H9 (cell line): ENCODE results near the gene ABCG8. TPM values are rescaled to one million over a fixed set of nuclear protein-coding genes. Genes with fewer than 3 reads are reported as not detected.

Experiments
- DNase-seq: peaks from one replicate; pipeline ENCODE4 v3.0.0-alpha.2; 2017
- H2AFZ ChIP-seq: one replicate; pipeline ENCODE4 v1.6.1; 2013; ENCODE audit warnings: mild to moderate bottlenecking, low read length, control low read depth, moderate library complexity
- H2AK5ac ChIP-seq: 2 replicates; pipeline ENCODE4 v1.6.1; 2013; ENCODE audit warnings: low read length, control low read depth, mixed read lengths; ENCODE audit not compliant: insufficient read length
- H2BK120ac ChIP-seq: one replicate; pipeline ENCODE4 v1.6.1; 2013; ENCODE audit warnings: low read depth, mild to moderate bottlenecking, low read length, control low read depth, inconsistent platforms; ENCODE audit not compliant: poor library complexity, severe bottlenecking
- H2BK12ac ChIP-seq: 2 replicates; pipeline ENCODE4 v1.6.1; 2013; ENCODE audit warnings: low read length, control low read depth, mixed read lengths, low read depth; ENCODE audit not compliant: insufficient read length
- H2BK15ac ChIP-seq: 2 replicates; pipeline ENCODE4 v1.6.1; 2013; ENCODE audit warnings: low read depth, low read length, control low read depth
- H2BK20ac ChIP-seq: one replicate; pipeline ENCODE4 v1.6.1; 2013; ENCODE audit warnings: low read depth, mild to moderate bottlenecking, low read length, control low read depth, inconsistent platforms; ENCODE audit not compliant: poor library complexity, severe bottlenecking
- H2BK5ac ChIP-seq: 2 replicates; pipeline ENCODE4 v1.6.1; 2013; ENCODE audit warnings: low read length, control low read depth, mixed read lengths; ENCODE audit not compliant: insufficient read length
- H3K14ac ChIP-seq: 2 replicates; pipeline ENCODE4 v1.6.1; 2013; ENCODE audit warnings: low read length, control low read depth; ENCODE audit not compliant: insufficient read depth
- H3K18ac ChIP-seq: 2 replicates; pipeline ENCODE4 v1.6.1; 2013; ENCODE audit warnings: low read depth, mild to moderate bottlenecking, mixed read lengths, low read length, control low read depth; ENCODE audit not compliant: insufficient read length
- H3K23ac ChIP-seq: 2 replicates; pipeline ENCODE4 v1.6.1; 2013; ENCODE audit warnings: low read length, control low read depth, mixed read lengths, low read depth; ENCODE audit not compliant: insufficient read length
- H3K23me2 ChIP-seq: 2 replicates; pipeline ENCODE4 v1.6.1; 2013; ENCODE audit warnings: low read depth, mild to moderate bottlenecking, mixed read lengths, low read length, control low read depth; ENCODE audit not compliant: insufficient read length, poor library complexity, severe bottlenecking
- H3K27ac ChIP-seq: 2 replicates; pipeline ENCODE4 v1.5.1; 2013; ENCODE audit warnings: low read length, control low read depth, mixed read lengths, low read depth; ENCODE audit not compliant: insufficient read length
- H3K27me3 ChIP-seq: 2 replicates; pipeline ENCODE4 v1.6.1; 2013; ENCODE audit warnings: low read length, control low read depth, inconsistent platforms; ENCODE audit not compliant: insufficient read depth
- H3K4ac ChIP-seq: 2 replicates; pipeline ENCODE4 v1.6.1; 2013; ENCODE audit warnings: low read depth, mild to moderate bottlenecking, control low read depth, inconsistent platforms, low read length, moderate library complexity
- H3K4me1 ChIP-seq: 2 replicates; pipeline ENCODE4 v1.6.1; 2013; ENCODE audit warnings: low read length, control low read depth, inconsistent platforms; ENCODE audit not compliant: insufficient read depth
- H3K4me2 ChIP-seq: 2 replicates; pipeline ENCODE4 v1.6.1; 2013; ENCODE audit warnings: low read length, control low read depth, mixed read lengths; ENCODE audit not compliant: insufficient read length, insufficient read depth
- H3K56ac ChIP-seq: 2 replicates; pipeline ENCODE4 v1.6.1; 2013; ENCODE audit warnings: low read depth, mild to moderate bottlenecking, mixed read lengths, low read length, control low read depth; ENCODE audit not compliant: insufficient read length
- H3K79me1 ChIP-seq: 2 replicates; pipeline ENCODE4 v1.6.1; 2013; ENCODE audit warnings: low read depth, mild to moderate bottlenecking, moderate library complexity, low read length, control low read depth, inconsistent platforms; ENCODE audit not compliant: insufficient read depth, poor library complexity, severe bottlenecking
- H3K79me2 ChIP-seq: 2 replicates; pipeline ENCODE4 v1.6.1; 2013; ENCODE audit warnings: low read length, control low read depth, inconsistent platforms; ENCODE audit not compliant: insufficient read depth
- H3K9ac ChIP-seq: 2 replicates; pipeline ENCODE4 v1.6.1; 2013; ENCODE audit warnings: low read length, control low read depth, mixed read lengths; ENCODE audit not compliant: insufficient read length; ENCODE audit errors: extremely low read depth
- H3K9me3 ChIP-seq: one replicate; pipeline ENCODE4 v1.6.1; 2013; ENCODE audit warnings: low read depth, low read length, inconsistent platforms; ENCODE audit not compliant: control insufficient read depth
- H3T11ph ChIP-seq: one replicate; pipeline ENCODE4 v1.6.1; 2013; ENCODE audit warnings: mild to moderate bottlenecking, low read length, control low read depth, inconsistent platforms
- H4K20me1 ChIP-seq: one replicate; pipeline ENCODE4 v1.6.1; 2013; ENCODE audit not compliant: control insufficient read depth, insufficient read length, insufficient read depth
- H4K5ac ChIP-seq: 2 replicates; pipeline ENCODE4 v1.6.1; 2013; ENCODE audit warnings: low read depth, mild to moderate bottlenecking, mixed read lengths, low read length, control low read depth; ENCODE audit not compliant: insufficient read length
- H4K8ac ChIP-seq: replicated peaks from 2 replicates; pipeline ENCODE4 v1.6.1; 2013; ENCODE audit warnings: low read length, control low read depth, mixed read lengths, low read depth; ENCODE audit not compliant: insufficient read length
- H4K91ac ChIP-seq: 2 replicates; pipeline ENCODE4 v1.6.1; 2013; ENCODE audit warnings: low read depth, mild to moderate bottlenecking, moderate library complexity, mixed read lengths, low read length, control low read depth; ENCODE audit not compliant: insufficient read length
- H3K27ac Mint-ChIP-seq, 3 experiments: 2 replicates in 2 of 3; 3 replicates in 1 of 3; pipeline ENCODE4 v1.8.0; 2020 to 2021; ENCODE audit warnings: mixed read lengths in 3 of 3, mild to moderate bottlenecking in 1 of 3, moderate library complexity in 1 of 3
- H3K27me3 Mint-ChIP-seq: 2 replicates; pipeline ENCODE4 v1.8.0; 2021; ENCODE audit warnings: low read depth, mild to moderate bottlenecking, moderate library complexity, mixed read lengths
- H3K36me3 Mint-ChIP-seq, 3 experiments: 2 replicates in 2 of 3; 3 replicates in 1 of 3; pipeline ENCODE4 v1.8.0; 2020 to 2021; ENCODE audit warnings: low read depth in 3 of 3, mixed read lengths in 3 of 3; ENCODE audit not compliant: insufficient read depth in 1 of 3
- H3K4me1 Mint-ChIP-seq, 2 experiments: 2 replicates each; pipeline ENCODE4 v1.8.0; 2020; ENCODE audit warnings: mixed read lengths in 2 of 2
- H3K4me3 Mint-ChIP-seq, 2 experiments: 2 replicates in 1 of 2; 3 replicates in 1 of 2; pipeline ENCODE4 v1.8.0; 2020 to 2021; ENCODE audit warnings: mild to moderate bottlenecking in 2 of 2, mixed read lengths in 2 of 2, moderate library complexity in 1 of 2
- H3K9me3 Mint-ChIP-seq, 2 experiments: 2 replicates in 1 of 2; 3 replicates in 1 of 2; pipeline ENCODE4 v1.8.0; 2020; ENCODE audit warnings: mild to moderate bottlenecking in 2 of 2, mixed read lengths in 2 of 2, moderate library complexity in 1 of 2
- CTCF ChIP-seq: fragments of 200-600 bp; sonication (generic); conservative IDR thresholded peaks from 3 replicates; pipeline ENCODE4 v1.8.0; 2021; ENCODE audit warnings: antibody characterized with exemption, mild to moderate bottlenecking
- WGBS: extraction: QIAGEN DNeasy Blood & Tissue Kit; methylation state at CpG from one replicate; pipeline ENCODE4 v1.1.7; 2013; ENCODE audit warnings: missing lambda C conversion rate, low lambda C conversion rate, mixed read lengths; ENCODE audit not compliant: insufficient read length; ENCODE audit errors: extremely low coverage; 5-methylcytosine and 5-hydroxymethylcytosine counted together
- total RNA-seq: library from RNA; stranded (reverse); gene quantifications from 2 replicates; pipeline ENCODE4 v1.2.1, GENCODE V29; 2021

The ABCG8 gene
- total RNA-seq, 1 experiment from 2014 or later = not detected

GRCh38 chr2:43925431-43925830, 86.7 kb downstream of the ABCG8 start:
- no peaks in the 10 kb centered on the region for H3K79me1 ChIP-seq
- no peak overlapping the region for H3K23ac ChIP-seq
- no peaks in the 10 kb centered on the region for H4K20me1 ChIP-seq
- no peak overlapping the region for H3K18ac ChIP-seq
- H4K91ac ChIP-seq = no peak overlapping the region
- Mint-ChIP-seq H3K4me3 (no peak overlapping the region), H3K4me1 (0 out of 4 replicates have a peak, but pooled peaks cover 0 to 2% of the 10 kb centered on the region in 2 experiments), H3K36me3 (peaks cover 19 to 79% (median 65%) of the 10 kb centered on the region in 3 experiments; a peak in 6 of 7 replicates), H3K9me3 (no peaks in the 10 kb centered on the region), H3K27ac (no peak overlapping the region), H3K27me3 (no peaks in the 10 kb centered on the region)
- no peak overlapping the region for H4K8ac ChIP-seq
- H3T11ph ChIP-seq = no peak overlapping the region
- no peak overlapping the region for H2AFZ ChIP-seq
- no peak overlapping the region for H2BK15ac ChIP-seq
- no peaks in the 10 kb centered on the region for H3K23me2 ChIP-seq
- no peak overlapping the region for H3K4ac ChIP-seq
- no peak overlapping the region for H3K9ac ChIP-seq
- no peak overlapping the region for H3K4me2 ChIP-seq
- TF ChIP-seq CTCF = no peak
- H2BK5ac ChIP-seq = no peak overlapping the region
- H3K27me3 ChIP-seq = no peaks in the 10 kb centered on the region
- no peak for DNase-seq
- no peak overlapping the region for H3K56ac ChIP-seq
- no peak overlapping the region for H4K5ac ChIP-seq
- WGBS = no CpG with 5 or more reads among the region's 4 CpGs
- H2AK5ac ChIP-seq = no peak overlapping the region
- H3K4me1 ChIP-seq = no peaks in the 10 kb centered on the region
- H2BK12ac ChIP-seq = no peak overlapping the region
- no peak overlapping the region for H2BK120ac ChIP-seq
- no peak overlapping the region for H3K14ac ChIP-seq
- H3K27ac ChIP-seq = no peak overlapping the region
- H3K79me2 ChIP-seq = no peaks in the 10 kb centered on the region
- H2BK20ac ChIP-seq = no peak overlapping the region
- H3K9me3 ChIP-seq = no peaks in the 10 kb centered on the region
